Liver (tissue), 9 donors: ENCODE measurements around the gene ROPN1. TPM values are rescaled to one million over a fixed set of nuclear protein-coding genes. Genes with fewer than 3 reads are reported as not detected.
"Not testable (repeated sequence)": the region's sequence is repeated elsewhere in the genome, so short reads cannot be mapped to it uniquely, and the experiment has no call there.

Source experiments
- DNase-seq: peaks from one replicate; pipeline ENCODE4 v3.0.0-alpha.2; 2017; ENCODE audit warnings: low spot score
- H3K27ac ChIP-seq, 2 donors: one replicate each; pipeline ENCODE4 v1.7.0; 2013; ENCODE audit warnings: inconsistent platforms in 2 of 2, low read length in 2 of 2, control low read depth in 1 of 2, low read depth in 1 of 2, mild to moderate bottlenecking in 1 of 2
- H3K27me3 ChIP-seq, 4 donors: one replicate each; pipeline versions ENCODE4 v1.6.1 to v1.7.0; 2013; ENCODE audit warnings: low read length in 3 of 4, inconsistent platforms in 1 of 4, mild to moderate bottlenecking in 1 of 4, moderate library complexity in 1 of 4; ENCODE audit not compliant: control insufficient read depth in 4 of 4, insufficient read depth in 4 of 4
- H3K36me3 ChIP-seq, 4 donors: one replicate each; pipeline versions ENCODE4 v1.6.1 to v1.7.0; 2013; ENCODE audit warnings: low read length in 3 of 4, mild to moderate bottlenecking in 3 of 4, low read depth in 1 of 4, moderate library complexity in 1 of 4; ENCODE audit not compliant: control insufficient read depth in 4 of 4, insufficient read depth in 3 of 4
- H3K4me1 ChIP-seq, 4 donors: one replicate each; pipeline versions ENCODE4 v1.6.1 to v1.7.0; 2013; ENCODE audit warnings: low read length in 3 of 4, mild to moderate bottlenecking in 3 of 4, moderate library complexity in 1 of 4; ENCODE audit not compliant: control insufficient read depth in 4 of 4, insufficient read depth in 4 of 4
- H3K4me3 ChIP-seq, 3 donors: one replicate each; pipeline versions ENCODE4 v1.6.1 to v1.7.0; 2013; ENCODE audit warnings: low read length in 3 of 3, control low read depth in 1 of 3, low read depth in 1 of 3, mild to moderate bottlenecking in 1 of 3
- H3K9ac ChIP-seq, 2 donors: one replicate each; pipeline ENCODE4 v1.7.0; 2013; ENCODE audit warnings: low read length in 2 of 2, mild to moderate bottlenecking in 2 of 2, moderate library complexity in 2 of 2, control low read depth in 1 of 2, low read depth in 1 of 2
- H3K9me3 ChIP-seq, 4 donors: one replicate each; pipeline versions ENCODE4 v1.6.1 to v1.7.0; 2013; ENCODE audit warnings: low read length in 3 of 4; ENCODE audit not compliant: control insufficient read depth in 4 of 4
- EGR1 ChIP-seq, 2 donors: IDR thresholded peaks; 2 replicates each; pipeline ENCODE4 v1.6.1; 2016 to 2018; ENCODE audit warnings: antibody characterized with exemption in 2 of 2, low read depth in 2 of 2
- FOXA1 ChIP-seq: IDR thresholded peaks from 2 replicates; pipeline ENCODE4 v1.6.1; 2016; ENCODE audit warnings: antibody characterized with exemption
- FOXA2 ChIP-seq: IDR thresholded peaks from 2 replicates; pipeline ENCODE4 v1.6.1; 2016; ENCODE audit warnings: antibody characterized with exemption
- GABPA ChIP-seq, 2 donors: IDR thresholded peaks in 1 of 2; conservative IDR thresholded peaks in 1 of 2; 2 replicates each; pipeline ENCODE4 v1.6.1; 2016; ENCODE audit warnings: antibody characterized with exemption in 2 of 2, mild to moderate bottlenecking in 1 of 2, moderate library complexity in 1 of 2
- HNF4A ChIP-seq, 2 donors: conservative IDR thresholded peaks; 2 replicates each; pipeline ENCODE4 v1.6.1; 2016; ENCODE audit warnings: antibody characterized with exemption in 2 of 2, mild to moderate bottlenecking in 2 of 2
- JUND ChIP-seq, 2 donors: IDR thresholded peaks; 2 replicates each; pipeline ENCODE4 v1.6.1; 2016; ENCODE audit warnings: antibody characterized with exemption in 2 of 2
- NR2F2 ChIP-seq: IDR thresholded peaks from 2 replicates; pipeline ENCODE4 v1.6.1; 2016; ENCODE audit warnings: antibody characterized with exemption
- RAD21 ChIP-seq, 2 donors: IDR thresholded peaks; 2 replicates each; pipeline ENCODE4 v1.6.1; 2016; ENCODE audit warnings: antibody characterized with exemption in 2 of 2, mild to moderate bottlenecking in 2 of 2
- RXRA ChIP-seq, 2 donors: IDR thresholded peaks; 2 replicates each; pipeline ENCODE4 v1.6.1; 2017 to 2018; ENCODE audit warnings: antibody characterized with exemption in 2 of 2, mild to moderate bottlenecking in 1 of 2
- SP1 ChIP-seq: IDR thresholded peaks from 2 replicates; pipeline ENCODE4 v1.6.1; 2018; ENCODE audit warnings: antibody characterized with exemption, mild to moderate bottlenecking
- TAF1 ChIP-seq: conservative IDR thresholded peaks from 2 replicates; pipeline ENCODE4 v1.6.1; 2016; ENCODE audit warnings: antibody characterized with exemption, mild to moderate bottlenecking
- YY1 ChIP-seq: IDR thresholded peaks from 2 replicates; pipeline ENCODE4 v1.6.1; 2016; ENCODE audit warnings: antibody characterized with exemption, mild to moderate bottlenecking
- WGBS: extraction: QIAGEN DNeasy Blood & Tissue Kit; methylation state at CpG from one replicate; pipeline ENCODE4 v1.1.7; 2013; 5-methylcytosine and 5-hydroxymethylcytosine counted together
- polyA plus RNA-seq, 2 donors: library from polyadenylated mRNA; stranded (reverse) in 1 of 2; unstranded in 1 of 2; fragments of 200-250 nt in 1 of 2; fragments of >200 nt in 1 of 2; fragmentation: Nextera tagmentation in 1 of 2; extraction: Ambion mirVana in 1 of 2; gene quantifications; one replicate each; pipeline versions ENCODE4 v1.2.1 to v1.2.3, GENCODE V29; 2013 to 2015
- total RNA-seq, 2 donors: library from RNA; depleted of rRNA; stranded (reverse); fragments of >200 nt; gene quantifications; one replicate each; pipeline ENCODE4 v1.2.3, GENCODE V29; 2014
- TF ChIP-seq, protein P1 (sequence below): IDR thresholded peaks from 2 replicates; pipeline ENCODE4 v1.6.1; 2016; ENCODE audit warnings: antibody characterized with exemption
- TF ChIP-seq, protein P2 (sequence below): IDR thresholded peaks from 2 replicates; pipeline ENCODE4 v1.6.1; 2016; ENCODE audit warnings: antibody characterized with exemption
- TF ChIP-seq, protein P3 (sequence below): IDR thresholded peaks from 2 replicates; pipeline ENCODE4 v1.6.1; 2016; ENCODE audit warnings: antibody characterized with exemption, mild to moderate bottlenecking
- TF ChIP-seq, protein P4 (sequence below): IDR thresholded peaks from 2 replicates; pipeline ENCODE4 v1.6.1; 2016; ENCODE audit warnings: antibody characterized with exemption
- TF ChIP-seq, protein P5 (sequence below): fragments of 150-350 bp; IDR thresholded peaks from 2 replicates; pipeline ENCODE4 v1.5.1; 2017; ENCODE audit warnings: improper control_type of control experiment, low read depth, low read length; ENCODE audit not compliant: missing input control
- donor health status: healthy.
- donor health status: healthy.
- donor health status: healthy.
- donor health status: healthy.
- donor health status: healthy.

ROPN1 gene
- total and polyA plus RNA-seq, 4 donors = not detected

DNA sequence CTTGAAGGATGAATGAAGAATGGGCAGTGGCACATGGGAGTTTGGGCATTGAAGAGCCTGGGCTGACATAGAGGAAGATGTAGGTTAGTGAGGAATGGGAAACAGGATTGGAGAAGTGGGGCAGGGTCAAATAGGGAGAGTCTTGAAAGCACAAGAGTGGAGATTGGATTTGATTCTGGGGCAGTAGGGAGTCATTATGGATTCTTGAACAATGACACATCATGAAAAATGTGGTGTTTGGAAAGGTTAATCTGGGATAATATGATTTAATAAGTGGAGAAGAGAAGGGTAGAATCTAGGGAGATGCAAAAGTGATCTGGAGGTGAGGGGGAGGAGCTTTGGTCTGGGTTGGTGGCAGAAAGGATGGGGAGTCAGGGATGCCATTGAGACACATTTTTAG lies 45.4 kb upstream of the ROPN1 start:
- TF ChIP-seq, protein P1, sequence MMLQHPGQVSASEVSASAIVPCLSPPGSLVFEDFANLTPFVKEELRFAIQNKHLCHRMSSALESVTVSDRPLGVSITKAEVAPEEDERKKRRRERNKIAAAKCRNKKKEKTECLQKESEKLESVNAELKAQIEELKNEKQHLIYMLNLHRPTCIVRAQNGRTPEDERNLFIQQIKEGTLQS = no peak
- TF ChIP-seq, protein P2, sequence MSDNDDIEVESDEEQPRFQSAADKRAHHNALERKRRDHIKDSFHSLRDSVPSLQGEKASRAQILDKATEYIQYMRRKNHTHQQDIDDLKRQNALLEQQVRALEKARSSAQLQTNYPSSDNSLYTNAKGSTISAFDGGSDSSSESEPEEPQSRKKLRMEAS = no peak
- no peak for TF ChIP-seq JUND (IDR thresholded peaks at IDR 0.05)
- TF ChIP-seq EGR1 (IDR thresholded peaks at IDR 0.05; ENCODE audit: low read depth in 2 of 2) = no peak
- TF ChIP-seq RXRA (IDR thresholded peaks at IDR 0.05) = no peak
- TF ChIP-seq TAF1 = no peak
- no peak for TF ChIP-seq HNF4A (conservative IDR thresholded peaks at IDR 0.05)
- peaks cover 0 to 5% (median 0%) of the 10 kb centered on the region in 4 donors for H3K27me3 ChIP-seq

DNA sequence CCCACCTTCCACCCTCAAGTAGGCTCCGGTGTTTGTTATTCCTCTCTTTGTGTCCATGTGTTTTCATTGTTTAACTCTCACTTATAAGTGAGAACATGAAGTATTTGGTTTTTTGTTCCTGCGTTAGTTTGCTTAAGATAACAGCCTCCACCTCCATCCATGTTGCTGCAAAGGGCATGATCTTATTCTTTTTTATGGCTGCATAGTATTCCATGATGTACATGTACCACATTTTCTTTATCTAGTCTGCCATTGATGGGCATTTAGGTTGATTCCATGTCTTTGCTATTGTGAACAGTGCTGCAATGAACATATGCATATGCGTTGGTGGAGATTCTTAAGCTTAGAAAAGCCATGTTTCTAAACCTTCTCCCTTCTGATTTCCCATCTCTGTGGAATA lies 44.3 kb upstream of the ROPN1 start:
- peaks cover 2 to 15% (median 9%) of the 10 kb centered on the region in 4 donors for H3K4me1 ChIP-seq
- not testable (repeated sequence) for H3K4me3 ChIP-seq, H3K27me3 ChIP-seq, H3K9me3 ChIP-seq, DNase-seq, H3K36me3 ChIP-seq, H3K27ac ChIP-seq, H3K9ac ChIP-seq
- WGBS = 94% methylated on average over 3 of the region's 3 CpGs

More for the DNA sequence above, 45.4 kb upstream of the ROPN1 start:
- DNase-seq = no peak
- no peak overlapping the region for H3K27ac ChIP-seq
- H3K9me3 ChIP-seq = no peaks in the 10 kb centered on the region
- no peak overlapping the region for H3K9ac ChIP-seq
- H3K4me3 ChIP-seq = no peak overlapping the region
- peaks cover 2 to 14% (median 8%) of the 10 kb centered on the region in 4 donors for H3K4me1 ChIP-seq
- H3K36me3 ChIP-seq = no peaks in the 10 kb centered on the region

DNA sequence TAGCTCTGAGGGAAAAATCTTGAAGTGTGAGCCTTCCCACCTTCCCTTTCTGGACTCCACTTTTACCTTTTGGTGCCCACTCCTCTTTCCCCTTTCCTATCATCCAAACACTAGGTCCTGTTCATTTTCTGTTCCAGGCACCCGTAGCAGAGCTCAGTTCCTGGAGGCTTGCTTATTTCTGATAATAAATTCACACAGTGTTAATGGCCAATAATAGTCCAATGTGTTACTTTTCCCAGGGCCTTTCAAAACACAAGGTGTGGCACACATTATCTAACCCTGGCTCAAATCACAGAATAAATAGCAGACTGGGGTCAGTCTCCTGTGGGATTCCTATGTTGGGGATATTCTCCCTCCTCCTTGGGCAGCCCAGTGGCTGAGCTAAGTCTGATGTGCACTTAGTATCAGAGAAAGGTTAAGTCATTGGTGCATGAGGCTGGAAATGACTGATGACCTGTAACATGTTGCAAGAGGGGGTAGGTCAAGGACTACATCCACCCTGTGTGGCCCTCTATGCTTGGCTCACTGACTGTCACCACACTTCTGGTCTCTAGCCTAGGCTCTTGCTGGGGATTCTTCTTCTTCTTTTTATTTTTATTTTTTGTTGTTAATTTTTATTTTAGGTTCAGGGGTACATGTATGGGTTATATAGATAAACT lies 43.7 kb upstream of the ROPN1 start:
- 79% methylated on average over 1 of the region's 1 CpG for WGBS

More for the DNA sequence above, 43.7 kb upstream of the ROPN1 start:
- Histone ChIP-seq H3K4me3 (no peak overlapping the region), H3K27ac (no peak overlapping the region), H3K4me1 (peaks cover 2 to 15% (median 9%) of the 10 kb centered on the region in 4 donors), H3K9ac (no peak overlapping the region), H3K36me3 (no peaks in the 10 kb centered on the region), H3K27me3 (peaks cover 0 to 7% (median 0%) of the 10 kb centered on the region in 4 donors), H3K9me3 (no peaks in the 10 kb centered on the region)
- TF ChIP-seq NR2F2 (peak; percentile 52), TAF1 (no peak), RAD21 (IDR thresholded peaks at IDR 0.05) (no peak), RXRA (IDR thresholded peaks at IDR 0.05) (peak in 1 of 2 donors; percentile 19), HNF4A (conservative IDR thresholded peaks at IDR 0.05) (peak; percentile 5 to 15), GABPA (IDR thresholded peaks at IDR 0.05 in 1 of 2, conservative IDR thresholded peaks at IDR 0.05 in 1 of 2) (no peak), FOXA2 (no peak), JUND (IDR thresholded peaks at IDR 0.05) (no peak), FOXA1 (no peak), YY1 (no peak), SP1 (no peak), EGR1 (IDR thresholded peaks at IDR 0.05; ENCODE audit: low read depth in 2 of 2) (no peak)
- TF ChIP-seq, protein P3, sequence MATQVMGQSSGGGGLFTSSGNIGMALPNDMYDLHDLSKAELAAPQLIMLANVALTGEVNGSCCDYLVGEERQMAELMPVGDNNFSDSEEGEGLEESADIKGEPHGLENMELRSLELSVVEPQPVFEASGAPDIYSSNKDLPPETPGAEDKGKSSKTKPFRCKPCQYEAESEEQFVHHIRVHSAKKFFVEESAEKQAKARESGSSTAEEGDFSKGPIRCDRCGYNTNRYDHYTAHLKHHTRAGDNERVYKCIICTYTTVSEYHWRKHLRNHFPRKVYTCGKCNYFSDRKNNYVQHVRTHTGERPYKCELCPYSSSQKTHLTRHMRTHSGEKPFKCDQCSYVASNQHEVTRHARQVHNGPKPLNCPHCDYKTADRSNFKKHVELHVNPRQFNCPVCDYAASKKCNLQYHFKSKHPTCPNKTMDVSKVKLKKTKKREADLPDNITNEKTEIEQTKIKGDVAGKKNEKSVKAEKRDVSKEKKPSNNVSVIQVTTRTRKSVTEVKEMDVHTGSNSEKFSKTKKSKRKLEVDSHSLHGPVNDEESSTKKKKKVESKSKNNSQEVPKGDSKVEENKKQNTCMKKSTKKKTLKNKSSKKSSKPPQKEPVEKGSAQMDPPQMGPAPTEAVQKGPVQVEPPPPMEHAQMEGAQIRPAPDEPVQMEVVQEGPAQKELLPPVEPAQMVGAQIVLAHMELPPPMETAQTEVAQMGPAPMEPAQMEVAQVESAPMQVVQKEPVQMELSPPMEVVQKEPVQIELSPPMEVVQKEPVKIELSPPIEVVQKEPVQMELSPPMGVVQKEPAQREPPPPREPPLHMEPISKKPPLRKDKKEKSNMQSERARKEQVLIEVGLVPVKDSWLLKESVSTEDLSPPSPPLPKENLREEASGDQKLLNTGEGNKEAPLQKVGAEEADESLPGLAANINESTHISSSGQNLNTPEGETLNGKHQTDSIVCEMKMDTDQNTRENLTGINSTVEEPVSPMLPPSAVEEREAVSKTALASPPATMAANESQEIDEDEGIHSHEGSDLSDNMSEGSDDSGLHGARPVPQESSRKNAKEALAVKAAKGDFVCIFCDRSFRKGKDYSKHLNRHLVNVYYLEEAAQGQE = no peak
- TF ChIP-seq, protein P1 = no peak
- TF ChIP-seq, protein P2 = no peak
- TF ChIP-seq, protein P4, sequence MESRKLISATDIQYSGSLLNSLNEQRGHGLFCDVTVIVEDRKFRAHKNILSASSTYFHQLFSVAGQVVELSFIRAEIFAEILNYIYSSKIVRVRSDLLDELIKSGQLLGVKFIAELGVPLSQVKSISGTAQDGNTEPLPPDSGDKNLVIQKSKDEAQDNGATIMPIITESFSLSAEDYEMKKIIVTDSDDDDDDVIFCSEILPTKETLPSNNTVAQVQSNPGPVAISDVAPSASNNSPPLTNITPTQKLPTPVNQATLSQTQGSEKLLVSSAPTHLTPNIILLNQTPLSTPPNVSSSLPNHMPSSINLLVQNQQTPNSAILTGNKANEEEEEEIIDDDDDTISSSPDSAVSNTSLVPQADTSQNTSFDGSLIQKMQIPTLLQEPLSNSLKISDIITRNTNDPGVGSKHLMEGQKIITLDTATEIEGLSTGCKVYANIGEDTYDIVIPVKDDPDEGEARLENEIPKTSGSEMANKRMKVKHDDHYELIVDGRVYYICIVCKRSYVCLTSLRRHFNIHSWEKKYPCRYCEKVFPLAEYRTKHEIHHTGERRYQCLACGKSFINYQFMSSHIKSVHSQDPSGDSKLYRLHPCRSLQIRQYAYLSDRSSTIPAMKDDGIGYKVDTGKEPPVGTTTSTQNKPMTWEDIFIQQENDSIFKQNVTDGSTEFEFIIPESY = no peak
- TF ChIP-seq, protein P5, sequence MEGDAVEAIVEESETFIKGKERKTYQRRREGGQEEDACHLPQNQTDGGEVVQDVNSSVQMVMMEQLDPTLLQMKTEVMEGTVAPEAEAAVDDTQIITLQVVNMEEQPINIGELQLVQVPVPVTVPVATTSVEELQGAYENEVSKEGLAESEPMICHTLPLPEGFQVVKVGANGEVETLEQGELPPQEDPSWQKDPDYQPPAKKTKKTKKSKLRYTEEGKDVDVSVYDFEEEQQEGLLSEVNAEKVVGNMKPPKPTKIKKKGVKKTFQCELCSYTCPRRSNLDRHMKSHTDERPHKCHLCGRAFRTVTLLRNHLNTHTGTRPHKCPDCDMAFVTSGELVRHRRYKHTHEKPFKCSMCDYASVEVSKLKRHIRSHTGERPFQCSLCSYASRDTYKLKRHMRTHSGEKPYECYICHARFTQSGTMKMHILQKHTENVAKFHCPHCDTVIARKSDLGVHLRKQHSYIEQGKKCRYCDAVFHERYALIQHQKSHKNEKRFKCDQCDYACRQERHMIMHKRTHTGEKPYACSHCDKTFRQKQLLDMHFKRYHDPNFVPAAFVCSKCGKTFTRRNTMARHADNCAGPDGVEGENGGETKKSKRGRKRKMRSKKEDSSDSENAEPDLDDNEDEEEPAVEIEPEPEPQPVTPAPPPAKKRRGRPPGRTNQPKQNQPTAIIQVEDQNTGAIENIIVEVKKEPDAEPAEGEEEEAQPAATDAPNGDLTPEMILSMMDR = no peak
- DNase-seq = no peak
